ENCODE measurements around the gene KLRF1.

DNA sequence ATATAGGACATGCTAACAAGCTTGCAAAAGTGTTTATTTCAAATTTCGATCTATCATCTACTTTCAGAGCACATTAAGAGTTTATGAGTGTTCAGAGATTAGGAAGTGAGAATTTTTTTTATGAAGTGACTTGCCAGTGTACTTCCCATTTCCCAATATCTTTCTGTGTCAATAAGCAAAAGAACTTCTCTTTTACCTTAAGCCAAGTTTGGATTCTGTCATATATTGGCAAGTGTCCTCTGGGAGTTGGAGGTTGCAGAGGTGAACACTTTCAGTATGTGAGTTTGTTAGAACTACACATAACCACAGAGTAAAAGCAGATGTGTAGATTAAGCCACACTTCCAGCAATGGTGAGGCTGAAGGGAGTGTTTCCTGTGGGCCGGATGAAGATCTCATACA lies 16.6 kb upstream of the KLRF1 start:
- no peak for TF ChIP-seq EZH2 (IDR thresholded peaks at IDR 0.05; ENCODE audit: low read depth, unreplicated experiment)
- TF ChIP-seq ZNF331 (CRISPR knock-in tag; IDR thresholded peaks at IDR 0.05; ENCODE audit: low read depth): no peak
- TF ChIP-seq CTCF (conservative IDR thresholded peaks at IDR 0.05; ENCODE audit: low read depth in 2 of 2): no peak
- TF ChIP-seq JUNB (IDR thresholded peaks at IDR 0.05; ENCODE audit: unreplicated experiment): no peak
- no peak for TF ChIP-seq REST (IDR thresholded peaks at IDR 0.05; ENCODE audit: unreplicated experiment)
- TF ChIP-seq POLR2AphosphoS5 (IDR thresholded peaks at IDR 0.05; ENCODE audit: low read depth): no peak

Data from GM23338 (cell line).